Measurements from ENCODE around the gene ZC2HC1B. TPM values are rescaled to one million over a fixed set of nuclear protein-coding genes. Genes with fewer than 3 reads are reported as not detected.

The ZC2HC1B gene
- total and polyA plus RNA-seq, 2 of the 8 experiments (the other 6 are each of a cell fraction or from before 2014, with no cell fraction given): not detected

- POLR2A ChIA-PET (ENCODE audit: partially characterized antibody): no interaction called here
- Histone ChIP-seq H3K79me2 (ENCODE audit: control insufficient read depth in 1 of 2, insufficient read depth in 2 of 2, low read length in 2 of 2) (no peaks in the 10 kb centered on the region), H4K20me1 (replicated peaks in 1 of 2; ENCODE audit: control insufficient read depth in 1 of 2, insufficient read depth in 2 of 2, low read length in 2 of 2) (no peaks in the 10 kb centered on the region), H3K9ac (replicated peaks in 1 of 4; ENCODE audit: extremely low read depth in 1 of 4, low read depth in 3 of 4, low read length in 3 of 4) (no peak overlapping the region), H3K9me3 (ENCODE audit: insufficient read depth in 2 of 2, low read depth in 1 of 2, low read length in 1 of 2) (peaks cover 0 to 8% of the 10 kb centered on the region in 2 experiments; a peak in 2 of 4 replicates), H3K4ac (replicated peaks; ENCODE audit: insufficient read length, low read depth, low read length) (no peak overlapping the region), H3K27ac (ENCODE audit: low read depth, low read length) (no peak overlapping the region), H2BK20ac (ENCODE audit: low read length) (no peak overlapping the region), H3K4me3 (ENCODE audit: extremely low read depth in 1 of 4, insufficient read depth in 2 of 4, low read depth in 3 of 4, low read length in 4 of 4) (no peak overlapping the region), H2BK12ac (ENCODE audit: low read depth, low read length) (no peak overlapping the region), H3K23me2 (ENCODE audit: low read depth, low read length) (no peaks in the 10 kb centered on the region), H3K23ac (ENCODE audit: insufficient read length) (no peak overlapping the region), H4K5ac (ENCODE audit: insufficient read length, low read depth, low read length) (no peak overlapping the region), H4K91ac (replicated peaks; ENCODE audit: insufficient read length, low read length) (no peak overlapping the region), H3K4me1 (replicated peaks in 1 of 4; ENCODE audit: control insufficient read depth in 3 of 4, insufficient read depth in 4 of 4, low read length in 3 of 4) (peaks cover 0 to 15% (median 4%) of the 10 kb centered on the region in 4 experiments; a peak in 4 of 7 replicates), H2AK5ac (ENCODE audit: low read depth, low read length) (peak overlapping the region; percentile 56; the same call in 1 of the 2 replicates), H2BK15ac (ENCODE audit: low read length) (no peak overlapping the region), H3K36me3 (ENCODE audit: control insufficient read depth in 2 of 4, insufficient read depth in 4 of 4, low read length in 3 of 4) (no peaks in the 10 kb centered on the region), H3K14ac (ENCODE audit: insufficient read length) (no peak overlapping the region), H3K79me1 (ENCODE audit: low read depth, low read length) (no peaks in the 10 kb centered on the region), H2BK120ac (replicated peaks; ENCODE audit: low read depth, low read length) (no peak overlapping the region), H4K8ac (ENCODE audit: extremely low read depth, insufficient read depth, low read length) (no peak overlapping the region), H3K56ac (replicated peaks; ENCODE audit: insufficient read length, low read depth, low read length) (no peak overlapping the region), H2AFZ (ENCODE audit: low read length) (no peak overlapping the region), H3K18ac (ENCODE audit: extremely low read depth, low read length) (no peak overlapping the region), H3K27me3 (replicated peaks in 1 of 4; ENCODE audit: control insufficient read depth in 3 of 4, extremely low read depth in 1 of 4, insufficient read depth in 3 of 4, low read length in 3 of 4) (no peaks in the 10 kb centered on the region; a peak in 1 of 7 replicates), H3K4me2 (ENCODE audit: insufficient read depth in 1 of 2, low read depth in 2 of 2, low read length in 2 of 2) (no peak overlapping the region), H2BK5ac (ENCODE audit: low read depth, low read length) (no peak overlapping the region)
- FAIRE-seq (no peak), DNase-seq (ENCODE audit: low read depth in 1 of 2, low spot score in 2 of 2) (no peak)
- CTCF ChIA-PET (ENCODE audit: partially characterized antibody): interaction anchor here (1.0 to 18.8 kb wide), 12 partner anchors 9 to 380 kb away, joined by 3 to 591 read pairs (median 4); no protein-coding TSS in a partner anchor
- WGBS, 2 experiments (ENCODE audit: extremely low coverage in 1 of 2, insufficient coverage in 1 of 2, insufficient read length in 1 of 2, insufficient replicate concordance in 2 of 2, low coverage in 1 of 2, low lambda C conversion rate in 2 of 2, missing lambda C conversion rate in 1 of 2): 81% methylated on average over 1 of the region's 1 CpG; no CpG with 5 or more reads in 1 of the 2 experiments
- TF ChIP-seq POU5F1 (IDR thresholded peaks at IDR 0.05; ENCODE audit: low read depth, low read length) (no peak), CBX8 (IDR thresholded peaks at IDR 0.05; ENCODE audit: borderline replicate concordance, low read depth, low read length) (no peak), SUZ12 (IDR thresholded peaks at IDR 0.05; ENCODE audit: low read length) (no peak), BCL11A (IDR thresholded peaks at IDR 0.05; ENCODE audit: low read depth in 2 of 2, low read length in 2 of 2) (no peak), SP1 (IDR thresholded peaks at IDR 0.05; ENCODE audit: low read depth, low read length) (no peak), RAD21 (IDR thresholded peaks at IDR 0.05 in 1 of 2, conservative IDR thresholded peaks at IDR 0.05 in 1 of 2; ENCODE audit: low read depth in 2 of 2, low read length in 2 of 2) (no peak), BACH1 (IDR thresholded peaks at IDR 0.05; ENCODE audit: low read length) (no peak), RFX5 (IDR thresholded peaks at IDR 0.05; ENCODE audit: borderline replicate concordance, low read depth, low read length) (no peak), BRCA1 (IDR thresholded peaks at IDR 0.05; ENCODE audit: low read depth, low read length) (no peak), EGR1 (IDR thresholded peaks at IDR 0.05; ENCODE audit: borderline replicate concordance, low read depth, low read length) (no peak), RBBP5 (IDR thresholded peaks at IDR 0.05; ENCODE audit: borderline replicate concordance, low read depth, low read length) (no peak), HDAC2 (IDR thresholded peaks at IDR 0.05; ENCODE audit: borderline replicate concordance in 1 of 2, low read depth in 2 of 2, low read length in 2 of 2) (no peak), NRF1 (IDR thresholded peaks at IDR 0.05; ENCODE audit: low read depth, low read length) (no peak)
- TF ChIP-seq, protein P1, sequence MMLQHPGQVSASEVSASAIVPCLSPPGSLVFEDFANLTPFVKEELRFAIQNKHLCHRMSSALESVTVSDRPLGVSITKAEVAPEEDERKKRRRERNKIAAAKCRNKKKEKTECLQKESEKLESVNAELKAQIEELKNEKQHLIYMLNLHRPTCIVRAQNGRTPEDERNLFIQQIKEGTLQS (IDR thresholded peaks at IDR 0.05; ENCODE audit: insufficient read depth, low read depth, low read length): no peak
These were observed 70.1 kb downstream of the ZC2HC1B start for GRCh38 chr6:143934331-143934730.
